ENCODE measurements around the gene PPARG.
"Not testable (repeated sequence)": the region's sequence is repeated elsewhere in the genome, so short reads cannot be mapped to it uniquely, and the experiment has no call there.

PPARG gene

DNA sequence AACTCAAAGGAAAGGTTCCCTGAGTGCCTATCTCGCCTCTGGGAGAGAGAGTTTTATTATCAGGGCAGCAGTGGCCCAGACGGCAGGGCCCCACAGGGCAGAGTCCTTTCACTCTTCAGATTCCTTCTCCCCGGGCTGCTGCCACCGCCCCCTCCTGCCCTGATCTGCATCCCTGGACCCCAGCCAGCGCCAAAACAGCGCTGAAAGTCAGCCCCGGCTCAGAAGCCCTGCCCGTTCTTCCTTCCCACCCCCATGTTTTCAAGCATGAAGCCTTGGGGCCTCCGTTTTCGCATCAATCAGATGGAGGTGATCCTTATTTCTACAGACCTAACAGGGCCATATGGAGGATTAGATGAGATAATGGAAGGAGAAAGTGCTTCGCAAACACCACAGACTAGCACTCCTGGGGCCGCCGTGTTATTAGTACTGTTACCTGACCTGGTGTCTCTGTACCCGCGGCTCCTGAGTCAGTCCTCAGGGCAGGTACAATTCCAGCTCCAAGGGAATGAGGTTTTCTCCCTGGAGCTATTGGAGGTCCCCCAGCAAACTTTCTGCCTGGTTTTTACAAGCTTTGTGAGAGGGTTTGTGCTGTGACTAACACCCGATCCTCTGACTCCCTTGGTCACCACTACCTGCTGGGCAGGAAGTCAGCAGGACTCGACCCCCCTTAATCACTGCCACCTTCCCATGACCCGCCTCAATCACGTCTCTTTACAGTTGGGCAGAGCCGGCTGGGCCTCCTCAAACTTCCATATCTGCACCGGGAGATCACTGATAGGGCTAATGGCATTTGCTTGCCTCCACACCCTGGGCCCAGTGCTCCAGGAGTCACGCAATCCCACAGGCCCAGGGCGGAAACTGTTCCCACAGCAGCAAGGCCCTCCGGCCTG lies 156.0 kb downstream of the PPARG start:
- DNase-seq (ENCODE audit: low read depth), result no peak
- H3K4me3 ChIP-seq (ENCODE audit: low read depth, low read length), result no peak overlapping the region
- TF ChIP-seq, protein P1, sequence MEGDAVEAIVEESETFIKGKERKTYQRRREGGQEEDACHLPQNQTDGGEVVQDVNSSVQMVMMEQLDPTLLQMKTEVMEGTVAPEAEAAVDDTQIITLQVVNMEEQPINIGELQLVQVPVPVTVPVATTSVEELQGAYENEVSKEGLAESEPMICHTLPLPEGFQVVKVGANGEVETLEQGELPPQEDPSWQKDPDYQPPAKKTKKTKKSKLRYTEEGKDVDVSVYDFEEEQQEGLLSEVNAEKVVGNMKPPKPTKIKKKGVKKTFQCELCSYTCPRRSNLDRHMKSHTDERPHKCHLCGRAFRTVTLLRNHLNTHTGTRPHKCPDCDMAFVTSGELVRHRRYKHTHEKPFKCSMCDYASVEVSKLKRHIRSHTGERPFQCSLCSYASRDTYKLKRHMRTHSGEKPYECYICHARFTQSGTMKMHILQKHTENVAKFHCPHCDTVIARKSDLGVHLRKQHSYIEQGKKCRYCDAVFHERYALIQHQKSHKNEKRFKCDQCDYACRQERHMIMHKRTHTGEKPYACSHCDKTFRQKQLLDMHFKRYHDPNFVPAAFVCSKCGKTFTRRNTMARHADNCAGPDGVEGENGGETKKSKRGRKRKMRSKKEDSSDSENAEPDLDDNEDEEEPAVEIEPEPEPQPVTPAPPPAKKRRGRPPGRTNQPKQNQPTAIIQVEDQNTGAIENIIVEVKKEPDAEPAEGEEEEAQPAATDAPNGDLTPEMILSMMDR (IDR thresholded peaks at IDR 0.05; ENCODE audit: low read depth, low read length, missing control alignments), result no peak

GRCh38 chr3:12445523-12446240 lies 156.8 kb downstream of the PPARG start:
- TF ChIP-seq, protein P1 (IDR thresholded peaks at IDR 0.05; ENCODE audit: low read depth, low read length, missing control alignments), result no peak
- no peak for DNase-seq (ENCODE audit: low read depth)
- H3K4me3 ChIP-seq (ENCODE audit: low read depth, low read length), result no peak overlapping the region

GRCh38 chr3:12446298-12446697 lies 157.4 kb downstream of the PPARG start:
- TF ChIP-seq, protein P1 (IDR thresholded peaks at IDR 0.05; ENCODE audit: low read depth, low read length, missing control alignments), result no peak
- no peak for DNase-seq (ENCODE audit: low read depth)

GRCh38 chr3:12447075-12447474 lies 158.2 kb downstream of the PPARG start:
- no peak overlapping the region for H3K4me3 ChIP-seq (ENCODE audit: low read depth, low read length)
- DNase-seq (ENCODE audit: low read depth), result no peak

More at GRCh38 chr3:12446298-12446697, 157.4 kb downstream of the PPARG start:
- no peak overlapping the region for H3K4me3 ChIP-seq (ENCODE audit: low read depth, low read length)

GRCh38 chr3:12448404-12449202 lies 159.7 kb downstream of the PPARG start:
- DNase-seq (ENCODE audit: low read depth); H3K4me3 ChIP-seq (ENCODE audit: low read depth, low read length): not testable (repeated sequence)

More at GRCh38 chr3:12447075-12447474, 158.2 kb downstream of the PPARG start:
- TF ChIP-seq, protein P1 (IDR thresholded peaks at IDR 0.05; ENCODE audit: low read depth, low read length, missing control alignments), result no peak

DNA sequence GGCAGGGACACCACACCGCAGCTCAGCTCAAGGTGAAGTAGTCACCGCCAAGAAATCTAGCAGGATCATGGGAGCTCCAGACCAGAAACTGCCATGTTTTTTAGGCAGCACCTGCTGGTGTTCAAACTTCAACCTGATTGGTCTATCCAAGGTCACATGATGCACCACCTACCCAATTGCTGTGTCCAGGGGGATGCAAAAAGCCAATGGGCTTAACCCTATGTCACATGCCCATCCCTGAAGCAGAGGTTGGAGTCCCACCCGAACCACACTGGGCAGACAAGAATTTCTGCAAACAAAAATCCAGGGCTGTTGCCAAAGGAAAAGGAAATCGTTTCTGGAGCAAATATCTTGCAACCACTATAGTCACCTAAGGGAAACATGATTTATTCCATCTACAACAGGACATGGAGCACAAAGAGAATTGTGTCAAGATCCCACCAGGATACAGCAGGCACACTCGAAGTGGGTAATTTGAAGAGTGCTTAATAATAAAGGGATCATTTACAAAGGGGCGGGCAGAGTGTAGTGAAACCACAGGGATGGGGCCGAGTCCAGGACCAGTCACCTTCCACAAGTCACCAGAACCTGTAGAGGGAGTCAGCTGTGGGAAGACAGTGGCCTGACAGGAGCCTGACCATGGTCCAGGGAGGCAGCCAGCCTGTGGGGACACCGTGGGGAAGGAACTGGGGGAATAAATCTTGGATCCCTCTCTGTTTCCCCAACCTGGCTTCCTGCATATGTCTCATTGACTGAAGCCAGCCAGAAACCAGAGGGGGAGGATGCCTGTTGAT lies 161.2 kb downstream of the PPARG start:
- no peak for DNase-seq (ENCODE audit: low read depth)
- H3K4me3 ChIP-seq (ENCODE audit: low read depth, low read length), result no peak overlapping the region
- TF ChIP-seq, protein P1 (IDR thresholded peaks at IDR 0.05; ENCODE audit: low read depth, low read length, missing control alignments), result no peak

Data from GM12864 (cell line).